IPS-18a (cell line): Measurements from ENCODE around the gene GIT2.

Experiments
- H3K27ac ChIP-seq: one replicate; pipeline ENCODE4 v1.5.1; 2013; ENCODE audit warnings: low read length
- H3K27me3 ChIP-seq: one replicate; pipeline ENCODE4 v1.6.1; 2013; ENCODE audit warnings: mild to moderate bottlenecking, low read length; ENCODE audit not compliant: control insufficient read depth, insufficient read depth
- H3K36me3 ChIP-seq: one replicate; pipeline ENCODE4 v1.6.1; 2013; ENCODE audit warnings: low read depth, low read length; ENCODE audit not compliant: control insufficient read depth
- H3K4me1 ChIP-seq: one replicate; pipeline ENCODE4 v1.6.1; 2013; ENCODE audit warnings: low read depth, low read length; ENCODE audit not compliant: control insufficient read depth
- H3K4me3 ChIP-seq: one replicate; pipeline ENCODE4 v1.5.1; 2013; ENCODE audit warnings: low read length
- H3K9ac ChIP-seq: one replicate; pipeline ENCODE4 v1.6.1; 2013; ENCODE audit warnings: mild to moderate bottlenecking, low read length, moderate library complexity
- H3K9me3 ChIP-seq: one replicate; pipeline ENCODE4 v1.6.1; 2013; ENCODE audit warnings: low read depth, low read length; ENCODE audit not compliant: control insufficient read depth

Gene GIT2

DNA sequence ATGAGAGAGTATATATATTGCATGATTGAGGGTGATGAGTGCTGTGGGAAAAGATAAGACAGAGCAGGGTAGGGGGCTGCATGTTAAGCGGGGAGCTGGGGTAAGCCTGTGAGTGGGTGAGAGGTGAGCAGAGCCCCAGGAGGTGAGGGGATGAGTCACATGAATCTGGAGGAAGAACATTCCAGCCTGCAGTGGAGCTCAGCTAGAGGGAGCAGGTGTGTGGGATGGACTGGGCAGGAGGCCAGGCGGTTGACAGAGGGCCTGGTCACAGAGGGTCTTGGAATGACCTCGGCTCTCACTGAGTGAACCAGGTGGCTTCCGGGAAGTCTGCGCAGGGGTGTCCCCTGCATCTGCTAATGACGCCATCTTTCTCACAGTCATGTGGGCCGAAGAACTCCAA lies 44.4 kb downstream of the GIT2 start:
- H3K27me3 ChIP-seq = no peaks in the 10 kb centered on the region
- no peak overlapping the region for H3K9ac ChIP-seq
- H3K4me1 ChIP-seq = peaks cover 3% of the 10 kb centered on the region
- peaks cover 37% of the 10 kb centered on the region for H3K36me3 ChIP-seq
- no peak overlapping the region for H3K4me3 ChIP-seq
- H3K27ac ChIP-seq = no peak overlapping the region
- no peaks in the 10 kb centered on the region for H3K9me3 ChIP-seq

GRCh38 chr12:109951136-109951535 lies 45.0 kb downstream of the GIT2 start:
- Histone ChIP-seq H3K9ac (no peak overlapping the region), H3K36me3 (peaks cover 37% of the 10 kb centered on the region), H3K4me1 (peaks cover 10% of the 10 kb centered on the region), H3K27me3 (no peaks in the 10 kb centered on the region), H3K4me3 (no peak overlapping the region), H3K9me3 (no peaks in the 10 kb centered on the region), H3K27ac (no peak overlapping the region)

- peaks cover 12% of the 10 kb centered on the region for H3K4me1 ChIP-seq
- no peak overlapping the region for H3K9ac ChIP-seq
- H3K4me3 ChIP-seq = no peak overlapping the region
- no peaks in the 10 kb centered on the region for H3K9me3 ChIP-seq
- peaks cover 37% of the 10 kb centered on the region for H3K36me3 ChIP-seq
- no peak overlapping the region for H3K27ac ChIP-seq
- H3K27me3 ChIP-seq = no peaks in the 10 kb centered on the region
Measured at GRCh38 chr12:109950625-109951024, 45.5 kb downstream of the GIT2 start.

GRCh38 chr12:109949089-109949488 lies 47.1 kb downstream of the GIT2 start:
- H3K27ac ChIP-seq = no peak overlapping the region
- H3K9ac ChIP-seq = no peak overlapping the region
- H3K4me3 ChIP-seq = no peak overlapping the region
- H3K36me3 ChIP-seq = peaks cover 37% of the 10 kb centered on the region
- H3K9me3 ChIP-seq = no peaks in the 10 kb centered on the region
- H3K27me3 ChIP-seq = no peaks in the 10 kb centered on the region
- peaks cover 25% of the 10 kb centered on the region for H3K4me1 ChIP-seq

GRCh38 chr12:109948368-109948767 lies 47.8 kb downstream of the GIT2 start:
- H3K9ac ChIP-seq = no peak overlapping the region
- no peaks in the 10 kb centered on the region for H3K9me3 ChIP-seq
- peaks cover 36% of the 10 kb centered on the region for H3K36me3 ChIP-seq
- no peak overlapping the region for H3K4me3 ChIP-seq
- peaks cover 25% of the 10 kb centered on the region for H3K4me1 ChIP-seq
- no peaks in the 10 kb centered on the region for H3K27me3 ChIP-seq
- H3K27ac ChIP-seq = no peak overlapping the region

DNA sequence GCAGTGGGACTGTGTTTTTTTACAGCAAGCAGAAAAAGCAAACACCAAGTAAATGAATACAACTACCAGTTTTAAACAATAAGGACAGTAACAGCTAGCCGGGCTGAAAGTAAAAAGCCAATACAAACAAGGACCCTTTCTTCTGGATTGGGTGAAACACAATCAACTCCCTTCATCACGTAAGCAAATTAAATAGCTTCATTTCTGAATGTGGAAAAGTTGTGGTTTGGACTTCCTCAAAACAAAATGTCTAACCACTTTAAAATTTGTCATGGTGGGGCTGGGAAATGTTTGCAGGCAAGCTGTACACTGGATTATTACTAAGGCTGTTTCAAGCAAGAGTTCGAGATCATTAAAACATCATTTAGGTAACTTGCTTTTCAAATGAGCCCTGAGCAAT lies 48.6 kb downstream of the GIT2 start:
- Histone ChIP-seq H3K4me3 (no peak overlapping the region), H3K27me3 (no peaks in the 10 kb centered on the region), H3K4me1 (peaks cover 25% of the 10 kb centered on the region), H3K27ac (no peak overlapping the region), H3K36me3 (peaks cover 27% of the 10 kb centered on the region), H3K9ac (no peak overlapping the region), H3K9me3 (no peaks in the 10 kb centered on the region)

GRCh38 chr12:109946913-109947312 lies 49.3 kb downstream of the GIT2 start:
- Histone ChIP-seq H3K9ac (peak overlapping the region; percentile 16), H3K4me1 (peaks cover 25% of the 10 kb centered on the region), H3K4me3 (no peak overlapping the region), H3K9me3 (no peaks in the 10 kb centered on the region), H3K36me3 (peaks cover 21% of the 10 kb centered on the region), H3K27me3 (no peaks in the 10 kb centered on the region), H3K27ac (peak overlapping the region; percentile 24)

GRCh38 chr12:109946505-109946904 lies 49.7 kb downstream of the GIT2 start:
- Histone ChIP-seq H3K27ac (peak overlapping the region; percentile 24), H3K9me3 (no peaks in the 10 kb centered on the region), H3K27me3 (no peaks in the 10 kb centered on the region), H3K36me3 (peaks cover 17% of the 10 kb centered on the region), H3K9ac (peak overlapping the region; percentile 16), H3K4me1 (peaks cover 25% of the 10 kb centered on the region), H3K4me3 (no peak overlapping the region)

GRCh38 chr12:109944561-109945359 lies 51.4 kb downstream of the GIT2 start:
- peaks cover 3% of the 10 kb centered on the region for H3K36me3 ChIP-seq
- no peak overlapping the region for H3K27ac ChIP-seq
- no peaks in the 10 kb centered on the region for H3K9me3 ChIP-seq
- peaks cover 25% of the 10 kb centered on the region for H3K4me1 ChIP-seq
- H3K9ac ChIP-seq = peak overlapping the region; percentile 1
- H3K4me3 ChIP-seq = no peak overlapping the region
- H3K27me3 ChIP-seq = no peaks in the 10 kb centered on the region

DNA sequence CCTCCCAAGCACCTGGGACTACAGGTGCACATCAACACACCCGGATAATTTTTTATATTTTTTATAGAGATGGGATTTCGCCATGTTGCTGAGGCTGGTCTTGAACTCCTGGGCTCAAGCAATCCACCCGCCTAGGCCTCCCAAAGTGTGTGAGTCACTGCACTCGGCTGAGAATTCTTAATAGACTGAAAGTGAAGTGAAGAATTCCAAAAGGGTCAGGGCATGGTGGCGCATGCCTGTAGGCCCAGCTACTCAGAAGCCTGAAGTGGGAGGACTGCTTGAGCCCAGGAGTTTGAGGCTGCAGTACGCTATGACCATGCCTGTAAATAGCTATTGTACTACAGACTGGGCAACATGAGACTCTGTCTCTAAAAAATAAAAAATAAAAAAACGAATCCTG lies 52.4 kb downstream of the GIT2 start:
- Histone ChIP-seq H3K4me1 (peaks cover 25% of the 10 kb centered on the region), H3K9ac (no peak overlapping the region), H3K27me3 (no peaks in the 10 kb centered on the region), H3K9me3 (no peaks in the 10 kb centered on the region), H3K27ac (no peak overlapping the region), H3K4me3 (no peak overlapping the region), H3K36me3 (no peaks in the 10 kb centered on the region)

- Histone ChIP-seq H3K9me3 (no peaks in the 10 kb centered on the region), H3K9ac (no peak overlapping the region), H3K27ac (no peak overlapping the region), H3K4me1 (peaks cover 12% of the 10 kb centered on the region), H3K36me3 (peaks cover 13% of the 10 kb centered on the region), H3K4me3 (no peak overlapping the region), H3K27me3 (no peaks in the 10 kb centered on the region)
Measured at GRCh38 chr12:109940339-109940923, 55.7 kb downstream of the GIT2 start.

GRCh38 chr12:109939504-109939903 lies 56.7 kb downstream of the GIT2 start:
- Histone ChIP-seq H3K27ac (no peak overlapping the region), H3K36me3 (peaks cover 13% of the 10 kb centered on the region)

More at GRCh38 chr12:109939504-109939903, 56.7 kb downstream of the GIT2 start:
- H3K4me3 ChIP-seq = no peak overlapping the region
- H3K9me3 ChIP-seq = no peaks in the 10 kb centered on the region
- H3K27me3 ChIP-seq = no peaks in the 10 kb centered on the region
- peaks cover 3% of the 10 kb centered on the region for H3K4me1 ChIP-seq
- no peak overlapping the region for H3K9ac ChIP-seq
